ENCODE data around the gene RNASE8.

The RNASE8 gene

DNA sequence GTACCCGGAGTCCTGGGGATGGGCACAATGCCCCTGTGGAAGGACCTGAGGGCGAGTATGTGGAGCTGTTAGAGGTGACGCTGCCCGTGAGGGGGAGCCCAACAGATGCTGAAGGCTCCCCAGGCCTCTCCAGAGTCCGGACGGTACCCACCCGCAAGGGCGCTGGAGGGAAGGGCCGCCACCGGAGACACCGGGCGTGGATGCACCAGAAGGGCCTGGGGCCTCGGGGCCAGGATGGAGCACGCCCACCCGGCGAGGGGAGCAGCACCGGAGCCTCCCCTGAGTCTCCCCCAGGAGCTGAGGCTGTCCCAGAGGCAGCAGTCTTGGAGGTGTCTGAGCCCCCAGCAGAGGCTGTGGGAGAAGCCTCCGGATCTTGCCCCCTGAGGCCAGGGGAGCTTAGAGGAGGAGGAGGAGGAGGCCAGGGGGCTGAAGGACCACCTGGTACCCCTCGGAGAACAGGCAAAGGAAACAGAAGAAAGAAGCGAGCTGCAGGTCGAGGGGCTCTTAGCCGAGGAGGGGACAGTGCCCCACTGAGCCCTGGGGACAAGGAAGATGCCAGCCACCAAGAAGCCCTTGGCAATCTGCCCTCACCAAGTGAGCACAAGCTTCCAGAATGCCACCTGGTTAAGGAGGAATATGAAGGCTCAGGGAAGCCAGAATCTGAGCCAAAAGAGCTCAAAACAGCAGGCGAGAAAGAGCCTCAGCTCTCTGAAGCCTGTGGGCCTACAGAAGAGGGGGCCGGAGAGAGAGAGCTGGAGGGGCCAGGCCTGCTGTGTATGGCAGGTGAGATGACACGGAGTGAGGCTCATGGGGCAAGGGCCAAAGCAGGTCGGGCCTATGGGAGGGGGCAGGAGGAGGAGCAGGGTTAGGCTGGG, 17.0 kb downstream of the RNASE8 start:
- DNase-seq = no peak

DNA sequence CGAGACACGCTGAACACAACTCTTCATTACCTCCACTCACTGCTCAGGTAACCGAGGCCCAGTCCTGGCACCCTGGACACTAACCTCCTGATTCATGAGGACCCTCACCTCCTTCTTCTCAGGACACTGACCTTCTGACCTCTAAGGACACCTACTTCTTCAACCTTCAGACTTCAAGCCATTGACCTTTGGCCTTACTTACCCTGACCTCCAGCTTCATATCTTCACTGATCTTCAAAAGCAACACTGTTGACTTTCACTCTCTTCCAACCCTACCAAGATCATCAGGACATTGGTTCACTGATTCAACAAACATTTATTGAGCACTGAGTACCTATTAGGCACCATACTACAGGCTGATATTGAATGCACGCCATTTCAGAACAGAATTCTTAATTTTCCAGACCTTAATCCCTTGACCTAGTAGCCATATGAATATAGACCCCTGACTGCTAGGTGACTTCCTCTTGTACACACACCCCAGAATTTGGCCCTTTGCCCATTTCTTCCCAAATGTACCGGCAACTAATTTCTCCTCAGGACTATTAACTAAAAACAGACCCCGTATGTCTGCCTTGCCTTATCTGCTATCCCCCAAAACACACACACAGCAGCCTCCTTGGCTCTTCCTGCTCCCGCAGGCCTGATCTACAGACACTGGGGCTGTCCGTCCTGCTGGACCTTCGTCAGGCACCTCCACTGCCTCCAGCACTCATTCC, 18.3 kb downstream of the RNASE8 start:
- no peak for DNase-seq

- no peak for DNase-seq
These were observed 20.1 kb downstream of the RNASE8 start for GRCh38 chr14:21077672-21078071.

- no peak for DNase-seq
These were observed 20.7 kb downstream of the RNASE8 start for GRCh38 chr14:21078287-21078686.

DNA sequence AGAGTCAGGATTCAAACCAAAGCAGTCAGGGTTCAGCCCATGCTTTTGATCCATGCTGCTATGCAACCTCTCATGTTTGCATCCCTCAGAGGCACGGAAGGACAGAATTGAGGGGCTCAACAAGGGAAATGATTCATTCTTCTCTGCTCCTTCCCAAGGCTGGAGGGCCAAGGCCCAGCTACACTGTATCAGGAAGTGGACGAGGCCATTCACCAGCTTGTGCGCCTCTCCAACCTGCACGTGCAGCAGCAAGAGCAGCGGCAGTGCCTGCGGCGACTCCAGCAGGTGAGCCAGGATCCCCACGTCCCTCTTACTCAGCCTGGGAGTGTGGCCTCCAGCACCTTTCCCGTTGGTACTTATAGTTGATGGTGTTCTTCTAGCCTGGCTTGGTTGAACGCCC, 21.1 kb downstream of the RNASE8 start:
- DNase-seq = no peak

DNA sequence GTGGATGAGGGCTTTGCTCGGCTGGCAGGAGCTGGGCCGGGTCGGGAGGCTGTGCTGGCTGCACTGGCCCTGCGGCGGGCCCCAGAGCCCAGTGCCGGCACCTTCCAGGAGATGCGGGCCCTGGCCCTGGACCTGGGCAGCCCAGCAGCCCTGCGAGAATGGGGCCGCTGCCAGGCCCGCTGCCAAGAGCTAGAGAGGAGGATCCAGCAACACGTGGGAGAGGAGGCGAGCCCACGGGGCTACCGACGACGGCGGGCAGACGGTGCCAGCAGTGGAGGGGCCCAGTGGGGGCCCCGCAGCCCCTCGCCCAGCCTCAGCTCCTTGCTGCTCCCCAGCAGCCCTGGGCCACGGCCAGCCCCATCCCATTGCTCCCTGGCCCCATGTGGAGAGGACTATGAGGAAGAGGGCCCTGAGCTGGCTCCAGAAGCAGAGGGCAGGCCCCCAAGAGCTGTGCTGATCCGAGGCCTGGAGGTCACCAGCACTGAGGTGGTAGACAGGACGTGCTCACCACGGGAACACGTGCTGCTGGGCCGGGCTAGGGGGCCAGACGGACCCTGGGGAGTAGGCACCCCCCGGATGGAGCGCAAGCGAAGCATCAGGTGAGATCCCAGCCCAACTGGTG, 24.0 kb downstream of the RNASE8 start:
- DNase-seq = no peak

GRCh38 chr14:21083565-21084325, 26.1 kb downstream of the RNASE8 start:
- DNase-seq = no peak

DNA sequence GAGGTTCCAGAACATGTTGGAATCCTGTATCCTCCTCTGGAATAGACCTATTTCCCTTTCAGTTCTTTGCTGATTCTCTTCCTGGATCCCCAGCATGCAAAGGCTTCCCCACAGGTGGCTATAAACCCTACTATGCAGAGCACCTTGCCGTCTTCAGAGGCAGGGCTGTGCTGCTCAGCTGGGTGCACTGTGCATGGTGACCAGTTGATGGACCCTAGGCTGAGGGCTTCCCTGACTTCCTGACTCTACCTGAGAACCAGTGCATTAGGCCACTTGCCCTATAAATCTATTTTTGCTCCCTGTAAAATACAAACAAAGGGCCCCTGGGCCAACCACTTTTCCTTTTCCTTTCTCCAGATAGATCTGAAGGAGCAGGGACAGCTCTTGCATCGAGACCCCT, 26.8 kb downstream of the RNASE8 start:
- no peak for DNase-seq

DNA sequence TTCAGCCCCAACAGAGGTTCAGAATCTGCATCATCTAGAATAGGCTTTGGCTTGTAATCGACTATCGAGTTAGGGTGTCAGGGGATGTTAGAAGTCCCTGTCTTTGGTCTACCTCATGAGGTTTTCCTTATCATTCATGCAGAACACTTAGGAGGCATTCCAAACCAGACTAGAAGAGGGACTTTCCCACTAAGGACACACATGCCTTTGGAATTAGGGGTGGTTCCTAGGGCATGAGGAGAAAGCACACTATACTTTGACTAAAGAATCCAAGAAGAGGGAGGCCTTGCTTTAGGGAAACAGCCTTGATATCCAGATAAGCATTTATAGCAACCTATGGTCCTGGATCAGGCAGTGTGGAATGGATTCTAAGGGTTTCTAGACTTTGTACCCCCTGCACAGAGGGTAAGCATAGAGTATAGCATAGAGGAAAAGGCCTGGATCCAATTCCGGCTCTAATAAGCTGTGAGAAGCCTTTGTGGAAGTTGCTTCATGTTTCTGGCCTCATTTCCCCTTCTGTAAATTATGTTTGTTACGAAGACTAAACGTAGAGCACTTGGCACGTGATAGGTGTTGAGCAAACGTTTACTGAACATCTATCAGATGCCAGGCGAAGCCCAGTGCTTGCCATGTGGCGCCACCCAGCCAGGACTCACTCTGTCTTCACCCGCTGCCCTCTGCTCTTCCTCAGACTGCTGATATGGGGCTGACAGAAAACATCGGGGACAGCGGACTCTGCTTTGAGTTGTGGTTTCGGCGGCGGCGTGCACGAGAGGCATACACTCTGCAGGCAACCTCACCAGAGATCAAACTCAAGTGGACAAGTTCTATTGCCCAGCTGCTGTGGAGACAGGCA, 27.6 kb downstream of the RNASE8 start:
- DNase-seq = no peak

- no peak for DNase-seq
These were observed 29.3 kb downstream of the RNASE8 start for GRCh38 chr14:21086908-21087293.

DNA sequence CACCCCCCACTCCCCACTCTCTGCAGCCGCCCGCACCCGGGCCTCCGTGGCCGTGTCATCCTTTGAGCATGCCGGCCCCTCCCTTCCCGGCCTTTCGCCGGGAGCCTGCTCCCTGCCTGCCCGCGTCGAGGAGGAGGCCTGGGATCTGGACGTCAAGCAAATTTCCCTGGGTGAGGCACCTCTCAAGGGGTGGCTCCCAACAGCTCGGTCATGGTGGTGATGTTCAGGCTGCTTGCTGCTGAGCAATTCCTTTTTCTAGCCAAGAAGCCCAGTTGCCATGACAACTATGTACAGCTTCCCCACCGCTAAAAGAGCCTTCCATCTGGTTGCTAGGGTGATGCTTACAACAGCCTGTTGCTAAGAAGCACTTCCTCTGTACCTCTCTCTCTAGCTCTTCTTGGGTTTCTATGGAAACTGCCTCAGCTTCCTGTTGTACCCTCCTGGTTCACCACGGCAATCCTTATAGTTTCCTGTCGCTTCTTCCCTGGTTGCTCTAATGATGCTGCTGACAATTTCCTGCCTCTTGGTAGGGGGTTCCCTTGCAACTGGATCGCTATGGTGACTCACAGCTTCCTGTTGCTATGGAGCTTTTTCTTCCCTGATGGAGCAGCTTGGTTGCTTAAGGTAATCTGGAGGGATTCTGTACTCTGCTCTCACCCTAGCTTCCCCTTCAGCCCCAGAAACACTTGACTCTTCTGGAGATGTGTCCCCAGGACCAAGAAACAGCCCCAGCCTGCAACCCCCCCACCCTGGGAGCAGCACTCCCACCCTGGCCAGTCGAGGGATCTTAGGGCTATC, 29.9 kb downstream of the RNASE8 start:
- no peak for DNase-seq

DNA sequence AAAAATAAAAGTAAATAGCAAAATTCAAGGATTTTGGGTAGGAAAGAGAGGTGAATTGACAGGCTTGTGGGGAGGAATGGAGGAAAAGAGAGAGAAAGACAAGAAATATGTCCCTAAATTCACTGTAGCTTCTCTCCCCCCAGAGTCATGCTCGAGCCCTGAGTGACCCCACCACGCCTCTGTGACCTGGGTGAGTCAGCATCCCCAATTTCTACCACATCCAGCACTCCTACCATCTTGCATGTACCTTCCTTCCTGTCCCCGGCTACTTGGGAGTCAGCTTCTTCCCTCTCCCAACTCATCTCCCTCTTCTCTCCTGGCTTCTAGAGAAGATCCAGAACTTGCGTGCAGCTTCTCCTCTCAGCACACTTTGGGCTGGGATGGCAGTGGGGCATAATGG, 31.1 kb downstream of the RNASE8 start:
- no peak for DNase-seq

DNA sequence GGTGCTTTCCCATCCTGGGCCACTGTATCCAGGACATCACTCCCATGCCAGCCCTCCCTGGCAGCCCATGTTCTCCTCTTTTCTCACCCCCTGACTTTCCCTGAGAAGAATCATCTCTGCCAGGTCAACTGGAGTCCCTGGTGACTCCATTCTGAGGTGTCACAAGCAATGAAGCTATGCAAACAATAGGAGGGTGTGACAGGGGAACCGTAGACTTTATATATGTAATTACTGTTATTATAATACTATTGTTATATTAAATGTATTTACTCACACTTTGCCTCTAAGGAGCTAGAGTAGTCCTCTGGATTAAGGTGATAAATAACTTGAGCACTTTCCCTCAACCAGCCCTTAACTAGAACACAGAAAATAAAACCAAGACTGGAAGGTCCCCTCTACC, 31.6 kb downstream of the RNASE8 start:
- DNase-seq = no peak

DNA sequence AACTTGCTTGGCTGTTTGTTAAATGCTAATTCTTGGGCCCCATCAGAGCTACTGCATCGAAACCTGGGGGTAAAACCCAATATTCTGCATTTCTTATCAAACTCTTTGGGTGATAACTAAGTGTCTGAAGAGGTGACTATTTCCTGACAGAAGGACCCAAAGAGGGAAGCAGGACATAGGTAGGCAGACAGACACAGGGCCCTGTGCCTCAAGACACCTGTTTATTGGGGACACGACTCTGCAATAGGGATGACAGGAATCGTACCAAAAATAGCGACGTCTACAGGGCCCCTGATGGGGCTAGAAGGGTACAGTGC, 32.2 kb downstream of the RNASE8 start:
- no peak for DNase-seq

- DNase-seq = no peak
These were observed 32.7 kb downstream of the RNASE8 start for GRCh38 chr14:21090194-21090939.

- DNase-seq = no peak
These were observed 33.5 kb downstream of the RNASE8 start for GRCh38 chr14:21090940-21091663.

DNA sequence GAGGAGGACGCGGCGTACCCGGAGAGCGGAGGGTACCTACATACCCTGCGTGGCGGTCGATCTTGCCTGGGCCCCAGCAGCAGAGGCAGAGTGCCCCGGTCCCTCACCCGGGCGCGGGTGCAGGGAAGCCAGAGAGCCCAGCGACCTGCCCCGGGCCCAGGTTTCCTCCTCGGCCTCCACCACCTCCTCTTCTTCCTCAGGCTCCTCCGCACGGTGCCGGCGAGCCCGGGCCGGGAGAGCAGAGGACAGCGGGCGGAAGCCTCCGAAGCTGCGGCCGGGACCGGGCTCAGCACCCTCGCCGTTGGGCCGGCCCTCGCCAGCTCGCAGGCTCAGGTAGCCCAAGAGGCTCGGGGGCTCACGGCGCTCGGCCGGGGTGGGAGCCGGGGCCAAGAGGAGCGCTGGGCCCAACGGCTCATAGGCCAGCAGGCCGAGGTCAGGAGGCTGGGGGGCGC, 34.2 kb downstream of the RNASE8 start:
- DNase-seq = no peak

GRCh38 chr14:21092273-21093011, 34.8 kb downstream of the RNASE8 start:
- no peak for DNase-seq

DNA sequence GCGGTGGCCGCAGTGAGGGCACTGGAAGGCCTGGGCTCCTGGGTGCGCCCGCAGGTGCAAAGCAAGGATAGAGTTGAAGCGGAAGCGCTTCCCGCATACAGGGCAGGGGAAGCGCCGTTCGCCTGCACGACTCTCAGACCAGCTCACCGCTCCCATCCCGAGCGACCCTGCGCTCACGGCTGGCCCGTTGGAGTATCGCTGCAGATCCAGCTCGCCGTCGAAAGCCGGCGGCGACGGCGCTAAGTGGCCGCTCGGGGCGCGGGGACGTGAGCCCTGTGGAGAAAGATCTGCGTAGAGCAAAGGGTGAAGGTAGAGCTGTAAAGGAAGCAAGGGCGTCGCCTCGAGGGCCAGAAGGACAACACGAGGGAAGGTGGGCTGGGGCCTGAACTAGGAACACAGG, 35.4 kb downstream of the RNASE8 start:
- no peak for DNase-seq
